EH (cell line): ENCODE measurements around the gene WNT9B.

Experiments
- DNase-seq: peaks from one replicate; pipeline ENCODE4 v3.0.0-alpha.2; 2015; ENCODE audit warnings: low read depth

Gene WNT9B

DNA sequence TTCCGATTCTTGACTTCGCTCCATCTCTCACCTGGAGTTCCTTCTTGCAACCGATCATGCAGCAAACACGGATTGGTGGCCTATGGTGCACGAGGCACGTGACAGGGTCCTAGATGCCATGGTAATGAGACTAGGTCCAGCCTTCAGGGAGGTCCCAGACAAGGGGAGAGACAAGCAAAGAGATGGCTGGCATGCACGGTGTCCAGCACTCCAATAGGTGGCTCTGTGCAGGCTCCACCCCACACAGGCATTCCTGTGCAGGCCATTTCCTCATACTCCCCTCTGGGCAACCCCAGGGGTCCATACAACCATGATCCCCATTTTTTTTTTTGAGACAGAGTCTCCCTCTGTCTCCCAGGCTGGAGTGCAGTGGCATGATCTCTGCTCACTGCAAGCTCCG lies 31.3 kb downstream of the WNT9B start:
- no peak for DNase-seq

DNA sequence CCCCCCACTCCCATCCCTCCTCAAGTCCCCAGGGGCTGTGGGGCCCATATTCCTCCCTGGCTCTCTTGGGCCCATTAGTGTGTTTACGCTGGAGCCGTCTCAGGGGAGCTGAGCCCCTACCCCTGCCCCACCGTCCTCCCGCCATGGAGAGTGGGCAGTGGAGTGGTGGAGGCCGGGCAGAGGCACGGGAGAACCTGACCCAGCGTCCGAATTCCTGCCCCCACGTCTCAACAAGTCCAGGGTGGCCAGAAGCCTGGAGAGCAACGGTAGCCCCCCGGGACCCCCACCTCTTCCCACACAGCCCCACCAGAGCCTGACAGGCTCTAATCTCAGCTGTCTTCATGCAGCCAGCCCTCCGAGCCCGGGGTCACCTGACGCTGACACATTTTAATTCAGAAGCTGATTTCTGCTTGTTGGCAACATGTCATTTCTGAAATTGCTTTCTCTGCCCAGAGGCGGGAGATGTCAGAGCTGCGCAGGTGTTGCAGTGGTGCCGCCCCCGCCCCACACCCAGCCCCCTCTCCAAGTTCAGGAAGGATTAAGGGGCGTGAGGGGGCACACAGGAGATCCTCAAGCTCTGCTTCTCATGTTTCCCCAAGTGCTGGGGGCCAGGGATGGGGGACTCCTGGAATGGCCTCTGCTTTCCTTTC lies 32.6 kb downstream of the WNT9B start:
- no peak for DNase-seq

- no peak for DNase-seq
These were observed 33.2 kb downstream of the WNT9B start for GRCh38 chr17:46884552-46884951.

DNA sequence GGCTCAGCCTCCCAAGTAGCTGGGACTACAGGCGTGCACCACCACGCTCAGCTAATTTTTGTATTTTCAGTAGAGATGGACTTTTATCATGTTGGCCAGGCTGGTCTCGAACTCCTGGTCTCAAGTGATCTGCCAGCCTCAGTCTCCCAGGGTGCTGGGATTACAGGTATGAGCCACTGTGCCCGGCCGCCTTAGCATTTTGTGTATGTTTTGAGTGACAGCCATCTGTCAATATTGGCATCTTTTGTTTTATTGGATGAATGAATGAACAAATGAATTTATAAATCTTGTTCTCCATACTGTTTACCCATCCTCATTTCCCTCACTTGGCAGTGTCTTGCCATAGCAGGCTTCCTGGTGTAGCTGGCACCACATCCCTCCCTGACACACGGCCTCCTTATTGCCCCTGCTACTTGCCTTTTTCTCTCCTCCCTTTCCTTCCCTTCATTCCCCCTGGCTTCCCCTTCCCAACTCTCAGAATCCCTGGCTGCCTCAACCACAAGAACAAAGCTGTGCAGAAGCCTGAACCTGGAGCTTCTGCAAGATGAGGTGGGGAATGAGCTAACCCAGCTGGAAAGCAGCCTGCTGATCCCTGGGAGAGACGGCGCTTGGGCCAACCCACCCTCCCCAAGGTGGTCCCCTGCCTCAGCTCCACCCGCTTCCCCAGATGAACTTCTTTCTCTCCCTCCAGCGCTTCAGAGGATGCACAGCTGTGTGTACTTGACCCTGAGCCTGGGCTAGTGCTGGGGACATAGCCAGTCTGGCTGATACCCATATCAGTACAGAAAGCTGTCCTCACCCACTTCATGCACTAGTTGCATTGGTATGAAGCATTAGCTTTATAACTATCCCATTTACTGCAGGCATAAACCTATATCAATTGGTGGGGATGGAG lies 34.3 kb downstream of the WNT9B start:
- no peak for DNase-seq

DNA sequence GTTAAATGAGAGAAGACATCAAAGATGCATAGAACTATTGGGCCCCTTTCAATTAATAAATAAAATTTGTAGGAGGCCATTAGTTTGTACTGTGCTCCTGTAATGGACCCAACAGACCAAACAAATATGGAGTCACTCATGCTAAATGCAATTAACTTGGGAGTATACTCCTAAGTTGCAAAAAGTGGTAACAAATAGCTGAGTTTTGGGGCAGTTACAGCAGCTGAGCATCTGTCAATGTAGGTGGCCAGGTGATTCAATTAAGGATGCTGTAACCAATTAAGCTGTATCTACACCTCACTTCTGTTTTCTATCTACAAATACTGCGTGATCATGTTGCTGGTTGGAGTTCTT lies 34.9 kb downstream of the WNT9B start:
- DNase-seq = no peak

- DNase-seq = no peak
These were observed 36.3 kb downstream of the WNT9B start for GRCh38 chr17:46887717-46888116.

DNA sequence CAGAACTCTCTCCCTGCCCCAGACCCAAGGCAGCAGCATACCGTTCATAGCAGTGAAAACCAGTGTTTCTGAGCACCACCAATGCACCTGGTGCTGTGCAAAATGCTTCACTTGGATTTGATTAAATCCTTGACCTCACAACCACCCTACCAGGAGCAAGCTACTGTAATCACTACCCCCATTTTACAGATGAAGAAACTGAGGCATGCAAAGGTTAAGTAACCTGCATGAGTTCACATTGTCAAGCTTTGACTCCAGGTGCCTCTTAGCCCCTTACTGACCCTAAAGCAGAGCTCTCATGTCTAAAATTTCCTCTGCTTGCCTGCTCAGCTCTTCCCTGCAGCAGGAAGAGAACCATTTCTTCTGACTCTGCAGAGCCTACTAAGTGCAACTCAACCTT lies 37.3 kb downstream of the WNT9B start:
- DNase-seq = no peak

GRCh38 chr17:46889519-46889918 lies 38.1 kb downstream of the WNT9B start:
- DNase-seq = no peak

- DNase-seq = peak; percentile 40
These were observed 38.7 kb downstream of the WNT9B start for GRCh38 chr17:46889992-46890564.

- no peak for DNase-seq
These were observed 39.3 kb downstream of the WNT9B start for GRCh38 chr17:46890638-46891037.

DNA sequence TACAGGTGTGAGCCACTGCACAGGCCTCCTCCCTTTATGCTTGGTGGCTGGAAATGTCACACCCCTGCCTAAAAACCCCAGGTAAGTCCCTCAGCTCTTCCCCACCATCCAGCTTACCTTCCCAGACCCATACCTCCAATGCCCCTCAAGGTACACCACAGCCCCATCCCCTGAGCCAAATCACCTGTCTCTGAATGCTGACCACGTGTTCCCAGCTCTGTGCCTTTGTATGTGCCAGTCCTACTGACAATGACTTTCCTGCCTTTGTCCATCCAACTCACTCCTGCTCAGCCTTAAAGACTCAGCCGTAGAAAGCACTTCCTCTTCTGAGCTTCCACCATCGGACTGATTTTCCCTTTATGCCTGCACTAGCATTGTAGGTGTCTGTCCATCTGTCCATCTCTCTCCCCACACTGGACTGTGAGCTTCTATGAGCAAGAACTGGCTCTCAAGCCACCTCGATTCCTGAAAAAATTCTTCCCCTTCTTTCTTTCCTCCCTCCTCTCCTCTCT lies 40.9 kb downstream of the WNT9B start:
- DNase-seq = no peak

DNA sequence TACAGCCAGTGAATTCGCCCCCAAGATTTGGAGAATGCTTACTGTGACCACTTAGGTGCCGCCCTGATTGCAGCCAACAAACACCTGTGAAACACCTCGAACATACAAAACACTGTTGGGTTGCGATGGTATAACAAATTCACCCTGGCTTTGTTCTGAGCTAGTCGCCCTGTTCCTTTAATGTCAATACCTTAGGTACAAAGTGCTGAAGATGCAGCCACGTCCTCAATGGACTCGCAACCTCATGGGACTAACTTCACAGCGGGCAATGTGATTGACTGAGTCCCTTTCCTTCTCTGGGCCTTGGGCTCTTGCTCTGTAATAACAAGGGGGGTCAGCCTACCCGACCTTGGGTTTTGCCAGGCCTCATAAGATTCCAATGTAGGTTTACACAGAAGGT lies 42.6 kb downstream of the WNT9B start:
- no peak for DNase-seq

DNA sequence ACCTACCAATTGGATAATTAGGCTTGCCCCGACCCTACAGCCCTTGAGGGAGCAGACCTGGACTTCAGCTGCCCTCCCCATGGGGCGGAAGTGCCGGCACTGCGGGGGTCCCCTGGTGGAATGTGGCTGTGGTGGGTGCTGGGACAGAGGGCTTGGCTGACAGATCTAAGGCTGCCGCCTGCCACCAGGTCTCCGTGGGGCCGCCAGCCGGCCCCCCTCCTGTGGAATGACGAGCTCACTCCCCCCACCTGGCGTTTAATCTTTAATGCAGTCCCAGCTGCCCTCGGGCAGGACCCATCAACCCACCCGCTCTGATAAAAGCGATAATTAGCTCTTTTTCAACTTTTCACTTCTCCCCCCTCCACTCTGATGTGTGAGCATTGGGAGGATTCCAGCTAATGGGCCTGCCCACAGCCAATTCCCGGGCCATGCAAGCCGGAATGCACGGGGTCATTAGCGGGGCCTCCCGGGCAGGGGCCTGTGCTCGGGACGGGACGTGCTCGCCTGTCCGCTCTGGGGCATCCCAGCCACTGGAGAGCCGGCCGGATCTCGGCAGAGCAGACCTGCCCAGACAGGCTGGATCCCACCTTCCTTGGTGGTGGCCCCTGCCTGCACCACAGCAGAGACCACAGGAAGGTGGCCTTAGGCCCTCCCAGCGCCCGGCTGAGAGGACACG lies 43.2 kb downstream of the WNT9B start:
- peak; percentile 11 for DNase-seq

GRCh38 chr17:46895171-46895570 lies 43.8 kb downstream of the WNT9B start:
- DNase-seq = no peak

DNA sequence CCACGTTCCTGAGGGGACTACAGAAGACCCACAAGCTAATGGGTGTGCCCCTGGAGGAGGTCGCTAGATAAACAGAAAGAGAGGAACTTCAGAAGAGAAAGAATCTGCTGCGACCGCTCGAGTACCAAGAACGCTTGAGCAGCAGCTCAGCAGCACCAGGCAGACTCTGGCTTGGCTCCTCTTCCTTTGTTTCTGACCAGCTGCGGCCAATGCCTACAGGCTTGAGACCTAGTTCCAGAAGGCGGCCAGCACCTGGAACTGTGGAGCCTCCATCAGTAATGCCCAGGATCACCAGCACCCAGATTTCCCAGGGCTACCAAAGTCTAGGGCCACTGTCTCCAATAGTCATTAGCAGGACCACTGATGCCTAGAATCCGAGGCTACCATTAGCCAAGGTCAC lies 45.6 kb downstream of the WNT9B start:
- DNase-seq = no peak

- no peak for DNase-seq
These were observed 47.0 kb downstream of the WNT9B start for GRCh38 chr17:46898364-46898763.

DNA sequence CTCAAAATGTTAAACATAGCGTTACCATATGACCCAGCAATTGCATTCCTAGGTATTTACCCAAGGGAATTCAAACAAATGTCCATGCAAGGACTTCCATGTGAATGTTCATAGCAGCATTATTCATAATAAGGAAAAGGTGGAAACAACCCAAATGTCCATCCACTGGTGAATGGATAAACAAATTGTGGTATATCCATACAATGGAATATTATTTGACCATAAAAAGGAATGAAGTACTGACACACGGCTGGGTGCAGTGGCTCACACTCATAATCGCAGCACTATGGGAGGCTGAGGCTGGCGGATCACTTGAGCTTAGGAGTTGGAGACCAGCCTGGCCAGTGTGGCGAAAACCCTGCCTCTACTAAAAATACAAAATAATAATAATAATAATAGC lies 47.5 kb downstream of the WNT9B start:
- no peak for DNase-seq

DNA sequence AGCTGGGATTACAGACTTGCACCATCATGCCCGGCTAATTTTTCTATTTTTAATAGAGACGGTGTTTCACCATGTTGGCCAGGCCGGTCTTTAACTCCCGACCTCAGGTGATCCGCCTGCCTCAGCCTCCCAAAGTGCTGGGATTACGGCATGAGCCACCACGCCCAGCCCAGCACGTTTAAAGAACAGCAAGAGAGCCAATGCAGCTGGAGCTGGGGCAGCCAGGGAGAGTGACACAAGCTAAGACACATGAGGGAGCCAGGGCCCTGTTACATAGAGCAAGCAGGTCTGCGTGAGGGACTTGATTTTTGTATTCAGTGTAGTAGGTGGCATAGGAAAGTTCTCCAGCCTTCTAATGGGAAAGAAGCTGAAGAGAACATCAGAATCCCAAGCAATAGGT lies 49.9 kb downstream of the WNT9B start:
- no peak for DNase-seq

DNA sequence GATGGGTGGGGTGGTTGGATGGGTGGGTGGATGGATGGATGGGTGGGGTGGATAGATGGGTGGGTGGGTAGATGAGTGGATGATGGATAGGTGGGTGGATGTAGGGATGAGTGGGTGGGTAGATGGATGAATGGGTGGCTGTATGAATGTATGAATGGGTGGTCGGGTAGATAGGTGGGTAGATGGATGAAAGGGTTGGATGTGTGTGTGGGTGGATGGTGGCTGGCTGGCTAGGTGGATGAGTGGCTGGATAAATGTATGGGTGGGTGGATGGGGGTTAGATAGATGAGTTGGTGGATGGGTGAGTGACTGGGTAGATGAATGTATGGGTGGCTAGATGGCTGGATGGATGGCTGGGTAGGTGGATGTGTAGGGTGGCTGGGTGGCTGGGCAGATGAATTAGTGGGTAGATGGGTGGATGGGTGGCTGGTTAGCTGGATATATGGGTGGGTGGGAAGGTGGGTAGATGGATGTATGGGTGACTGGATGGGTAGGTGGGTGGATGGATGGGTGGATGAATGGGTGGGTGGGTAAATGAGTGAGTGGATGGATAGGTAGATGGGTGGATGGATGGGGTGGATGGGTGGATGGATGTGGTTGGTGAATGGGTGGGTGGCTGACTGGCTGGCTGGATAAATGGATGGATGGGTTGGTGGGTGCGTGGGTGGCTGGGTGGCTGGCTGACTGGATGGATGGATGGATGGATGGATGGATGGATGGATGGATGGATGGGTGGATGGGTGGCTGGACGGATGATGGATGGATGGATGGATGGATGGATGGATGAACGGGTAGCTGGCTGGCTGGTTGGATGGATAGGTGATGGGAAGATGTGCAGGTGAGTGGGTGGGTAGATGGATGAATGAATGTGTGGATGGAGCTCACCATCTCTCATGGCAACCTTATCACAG lies 52.6 kb downstream of the WNT9B start:
- DNase-seq = no peak

DNA sequence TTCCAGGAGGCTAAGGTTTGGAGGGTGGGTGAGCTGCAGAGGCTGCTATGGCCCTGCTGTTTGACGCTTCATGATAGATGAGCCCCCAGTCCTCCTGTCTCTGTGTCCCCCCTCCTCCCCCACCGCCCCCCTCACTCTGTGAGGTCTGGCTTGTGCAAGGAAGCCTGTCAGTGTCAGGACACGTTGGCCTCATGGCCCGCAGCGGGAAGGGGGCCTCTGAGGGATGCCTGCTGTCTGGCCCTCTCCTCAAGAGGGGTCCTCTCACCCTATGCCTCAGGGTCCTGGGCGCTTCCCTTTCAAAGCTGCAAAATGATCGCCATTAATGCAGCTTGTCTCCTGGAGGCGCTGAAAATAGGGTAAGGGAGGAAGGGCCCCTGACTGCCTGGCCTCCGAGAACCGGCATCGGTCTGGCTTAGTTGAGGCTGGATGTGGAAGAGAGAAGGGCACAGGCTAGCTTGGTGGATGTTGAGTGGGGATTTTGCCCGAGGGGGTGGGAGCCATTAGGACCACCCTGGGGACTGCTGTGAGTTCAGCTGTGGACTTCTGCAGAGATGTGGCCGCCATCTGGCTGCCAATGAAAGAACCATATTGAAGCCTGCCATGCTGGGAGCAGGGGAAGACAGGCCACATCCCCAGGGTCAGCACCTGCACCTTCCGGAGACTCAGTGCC lies 56.8 kb downstream of the WNT9B start:
- DNase-seq = no peak
